ENCODE measurements around the gene LPO. TPM values are rescaled to one million over a fixed set of nuclear protein-coding genes. Genes with fewer than 3 reads are reported as not detected.

The LPO gene
- total RNA-seq, 1 experiment from 2014 or later, result 0.54 TPM

GRCh38 chr17:58306131-58306951, 68.0 kb downstream of the LPO start:
- Mint-ChIP-seq H3K9me3 (ENCODE audit: unreplicated experiment) (no peaks in the 10 kb centered on the region), H3K27me3 (ENCODE audit: insufficient read depth, unreplicated experiment) (no peaks in the 10 kb centered on the region), H3K4me1 (ENCODE audit: low read depth, unreplicated experiment) (peaks cover 5% of the 10 kb centered on the region), H3K4me3 (ENCODE audit: unreplicated experiment) (no peak overlapping the region), H3K36me3 (ENCODE audit: insufficient read depth, unreplicated experiment) (no peaks in the 10 kb centered on the region), H3K27ac (ENCODE audit: unreplicated experiment) (no peak overlapping the region)
- no peak for DNase-seq
- intact Hi-C loops (cut with micrococcal nuclease; ENCODE audit: unreplicated experiment), result no loop called here
- H3K9me3 ChIP-seq, result no peaks in the 10 kb centered on the region
- CTCF ChIA-PET, result interaction anchor here (0.5 to 3.2 kb wide), 3 partner anchors 11 to 144 kb away, joined by 5 to 16 read pairs (median 7); no protein-coding TSS in a partner anchor
- no peak for TF ChIP-seq CTCF (IDR thresholded peaks at IDR 0.05; ENCODE audit: insufficient read depth in 1 of 2, low read depth in 1 of 2, low read length in 1 of 2, severe bottlenecking in 1 of 2, unreplicated experiment in 1 of 2)
- H3K4me3 ChIP-seq (ENCODE audit: low read depth, low read length), result no peak overlapping the region
- no TSS peak for BruUV-seq (replicated peaks)
- H3K4me1 ChIP-seq, result no peaks in the 10 kb centered on the region
- H3K36me3 ChIP-seq (ENCODE audit: control insufficient read depth, insufficient read depth, low read length), result no peaks in the 10 kb centered on the region
- POLR2A ChIA-PET, result no interaction called here
- no peaks in the 10 kb centered on the region for H3K27me3 ChIP-seq (replicated peaks; ENCODE audit: control insufficient read depth, insufficient read depth, low read length)

- CTCF ChIA-PET, result interaction anchor here (0.7 to 3.2 kb wide), 4 partner anchors 10 to 140 kb away, joined by 3 to 16 read pairs (median 7); partner anchors contain the start of genes RNF43 and SUPT4H1
- no peak overlapping the region for H3K27ac Mint-ChIP-seq (ENCODE audit: unreplicated experiment)
- BruUV-seq (replicated peaks), result no TSS peak
- TF ChIP-seq CTCF (IDR thresholded peaks at IDR 0.05; ENCODE audit: insufficient read depth in 1 of 2, low read depth in 1 of 2, low read length in 1 of 2, severe bottlenecking in 1 of 2, unreplicated experiment in 1 of 2), result no peak
- peaks cover 5% of the 10 kb centered on the region for H3K4me1 Mint-ChIP-seq (ENCODE audit: low read depth, unreplicated experiment)
- H3K4me3 ChIP-seq (ENCODE audit: low read depth, low read length), result no peak overlapping the region
- DNase-seq, result no peak
- intact Hi-C loops (cut with micrococcal nuclease; ENCODE audit: unreplicated experiment), result no loop called here
- H3K27me3 Mint-ChIP-seq (ENCODE audit: insufficient read depth, unreplicated experiment), result no peaks in the 10 kb centered on the region
- POLR2A ChIA-PET, result no interaction called here
- H3K9me3 Mint-ChIP-seq (ENCODE audit: unreplicated experiment), result no peaks in the 10 kb centered on the region
- no peaks in the 10 kb centered on the region for H3K36me3 ChIP-seq (ENCODE audit: control insufficient read depth, insufficient read depth, low read length)
- no peaks in the 10 kb centered on the region for H3K36me3 Mint-ChIP-seq (ENCODE audit: insufficient read depth, unreplicated experiment)
- no peaks in the 10 kb centered on the region for H3K9me3 ChIP-seq
- H3K4me1 ChIP-seq, result no peaks in the 10 kb centered on the region
- H3K4me3 Mint-ChIP-seq (ENCODE audit: unreplicated experiment), result no peak overlapping the region
- H3K27me3 ChIP-seq (replicated peaks; ENCODE audit: control insufficient read depth, insufficient read depth, low read length), result no peaks in the 10 kb centered on the region
Observed at GRCh38 chr17:58307468-58308172, 69.2 kb downstream of the LPO start.

- Mint-ChIP-seq H3K4me1 (ENCODE audit: low read depth, unreplicated experiment) (peaks cover 5% of the 10 kb centered on the region), H3K27ac (ENCODE audit: unreplicated experiment) (no peak overlapping the region), H3K4me3 (ENCODE audit: unreplicated experiment) (no peak overlapping the region), H3K9me3 (ENCODE audit: unreplicated experiment) (no peaks in the 10 kb centered on the region), H3K27me3 (ENCODE audit: insufficient read depth, unreplicated experiment) (no peaks in the 10 kb centered on the region), H3K36me3 (ENCODE audit: insufficient read depth, unreplicated experiment) (no peaks in the 10 kb centered on the region)
- H3K4me3 ChIP-seq (ENCODE audit: low read depth, low read length), result no peak overlapping the region
- CTCF ChIA-PET, result interaction anchor here (0.7 to 3.2 kb wide), 6 partner anchors 9 to 139 kb away, joined by 3 to 16 read pairs (median 4); partner anchors contain the start of genes RNF43 and SUPT4H1
- H3K9me3 ChIP-seq, result no peaks in the 10 kb centered on the region
- H3K36me3 ChIP-seq (ENCODE audit: control insufficient read depth, insufficient read depth, low read length), result no peaks in the 10 kb centered on the region
- TF ChIP-seq CTCF (IDR thresholded peaks at IDR 0.05; ENCODE audit: insufficient read depth in 1 of 2, low read depth in 1 of 2, low read length in 1 of 2, severe bottlenecking in 1 of 2, unreplicated experiment in 1 of 2), result peak; percentile 15 to 56
- POLR2A ChIA-PET, result no interaction called here
- peak; percentile 56 to 62 for DNase-seq
- no TSS peak for BruUV-seq (replicated peaks)
- H3K4me1 ChIP-seq, result no peaks in the 10 kb centered on the region
- intact Hi-C loops (cut with micrococcal nuclease; ENCODE audit: unreplicated experiment), result no loop called here
- H3K27me3 ChIP-seq (replicated peaks; ENCODE audit: control insufficient read depth, insufficient read depth, low read length), result no peaks in the 10 kb centered on the region
Observed at GRCh38 chr17:58308173-58308984, 70.0 kb downstream of the LPO start.

Data from Caco-2 (cell line).